ENCODE data around the gene NOTUM. TPM values are rescaled to one million over a fixed set of nuclear protein-coding genes. Genes with fewer than 3 reads are reported as not detected.

The NOTUM gene
- polyA plus RNA-seq, 3 donors, result not detected

DNA sequence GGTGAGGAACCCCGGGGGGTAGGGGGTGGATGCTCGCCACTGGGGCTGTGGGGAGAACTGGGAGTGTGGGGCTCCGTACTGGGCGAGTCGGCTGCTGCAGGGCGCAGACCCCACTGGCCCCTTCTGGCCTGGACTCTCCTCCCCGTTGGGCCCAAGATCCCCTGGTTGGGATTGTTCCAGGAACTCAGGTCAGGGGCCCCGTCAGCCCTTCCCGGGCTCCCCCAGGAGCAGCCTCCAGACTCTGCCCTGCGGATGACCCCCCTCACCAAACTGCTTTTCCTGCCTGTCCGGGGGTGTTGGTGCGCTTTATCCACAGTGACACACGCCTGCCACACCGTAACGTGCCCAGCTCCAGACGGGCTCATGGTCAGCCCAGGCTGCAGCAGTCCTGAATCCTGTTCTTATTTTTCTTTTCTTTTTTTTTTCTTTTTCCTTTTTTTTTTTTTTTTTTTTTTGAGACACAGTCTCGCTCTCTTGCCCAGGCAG, 40.6 kb upstream of the NOTUM start:
- Histone ChIP-seq H4K20me1 (ENCODE audit: insufficient read depth, low read length) (peaks cover 7% of the 10 kb centered on the region), H3K27me3 (ENCODE audit: control insufficient read depth in 2 of 2, insufficient read depth in 2 of 2, low read length in 2 of 2) (no peaks in the 10 kb centered on the region), H2AFZ (ENCODE audit: insufficient read depth, low read depth, low read length, poor library complexity, severe bottlenecking) (no peak overlapping the region), H3K4me1 (ENCODE audit: control insufficient read depth in 1 of 2, insufficient read depth in 2 of 2, low read length in 2 of 2) (no peaks in the 10 kb centered on the region), H3K36me3 (replicated peaks in 1 of 2; ENCODE audit: control insufficient read depth in 1 of 2, insufficient read depth in 2 of 2, low read length in 2 of 2) (peaks cover under 1 to 7% of the 10 kb centered on the region in 2 donors), H3K9me3 (replicated peaks in 1 of 2; ENCODE audit: control insufficient read depth in 1 of 2, insufficient read depth in 1 of 2, low read length in 2 of 2) (no peaks in the 10 kb centered on the region), H3K27ac (ENCODE audit: low read depth in 1 of 2, low read length in 2 of 2) (no peak overlapping the region), H3K79me2 (ENCODE audit: insufficient read depth, low read length) (no peaks in the 10 kb centered on the region), H3K4me3 (replicated peaks in 1 of 3; ENCODE audit: low read depth in 2 of 3, low read length in 3 of 3) (no peak overlapping the region), H3K9ac (ENCODE audit: insufficient read depth, low read length, poor library complexity, severe bottlenecking) (no peak overlapping the region), H3K4me2 (replicated peaks; ENCODE audit: extremely low read depth, low read length, poor library complexity, severe bottlenecking) (no peak overlapping the region)
- Mint-ChIP-seq H3K27me3 (ENCODE audit: low read depth in 3 of 3) (peaks cover 0 to 3% (median 2%) of the 10 kb centered on the region in 3 donors), H3K27ac (peak overlapping the region in 1 of 7 donors; percentile 41), H3K4me3 (no peak overlapping the region), H3K4me1 (no peaks in the 10 kb centered on the region), H3K9me3 (no peaks in the 10 kb centered on the region), H3K36me3 (peaks cover 7 to 25% of the 10 kb centered on the region in 2 donors)
- DNase-seq, result no peak
- WGBS (ENCODE audit: insufficient coverage), result 93% methylated on average over 15 of the region's 17 CpGs
- no peak for TF ChIP-seq CTCF (IDR thresholded peaks at IDR 0.05)
- intact Hi-C loops (cut with micrococcal nuclease), result no loop called here

DNA sequence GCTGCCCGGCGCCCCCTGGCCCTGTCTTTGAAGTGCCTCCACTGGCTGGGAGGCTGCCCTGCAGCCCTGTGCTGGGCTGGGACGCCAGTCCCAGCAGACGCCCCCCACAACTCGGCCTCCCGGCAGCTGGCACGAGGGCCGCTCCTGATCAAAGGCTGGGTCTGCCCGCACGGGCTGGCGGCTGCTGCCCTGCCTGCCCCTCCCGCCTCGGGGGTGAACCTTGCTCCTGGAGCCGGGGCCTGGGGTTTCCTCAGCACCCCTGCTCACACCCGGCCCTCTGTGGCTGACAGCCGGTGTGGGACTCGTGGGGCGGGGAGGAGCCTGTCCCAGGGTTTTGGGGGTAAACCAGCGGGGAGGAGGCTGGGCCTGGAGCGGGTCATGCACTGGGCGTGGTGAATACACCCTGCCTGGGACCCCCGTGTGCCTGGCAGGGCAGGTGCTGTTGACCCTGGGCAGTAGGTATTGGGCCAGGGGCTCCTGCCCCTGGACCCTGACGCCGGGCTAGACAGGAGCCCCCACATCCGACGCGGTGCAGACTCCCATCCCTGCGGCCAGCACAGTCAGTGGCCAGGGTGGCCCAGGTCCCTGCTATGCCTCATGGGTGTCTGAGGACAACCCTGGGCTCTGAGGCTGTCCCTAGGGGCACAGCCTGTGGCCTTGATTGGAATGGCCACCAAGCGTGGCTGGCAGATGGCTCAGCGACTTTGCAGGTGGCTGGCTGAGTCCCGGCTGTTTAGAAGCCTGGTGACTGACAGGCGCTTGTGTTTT, 40.0 kb upstream of the NOTUM start:
- H3K4me1 ChIP-seq (ENCODE audit: control insufficient read depth in 1 of 2, insufficient read depth in 2 of 2, low read length in 2 of 2), result no peaks in the 10 kb centered on the region
- H2AFZ ChIP-seq (ENCODE audit: insufficient read depth, low read depth, low read length, poor library complexity, severe bottlenecking), result no peak overlapping the region
- no peak for TF ChIP-seq CTCF (IDR thresholded peaks at IDR 0.05)
- peaks cover 6 to 13% of the 10 kb centered on the region in 2 donors for H3K36me3 ChIP-seq (replicated peaks in 1 of 2; ENCODE audit: control insufficient read depth in 1 of 2, insufficient read depth in 2 of 2, low read length in 2 of 2)
- no peak overlapping the region for H3K9ac ChIP-seq (ENCODE audit: insufficient read depth, low read length, poor library complexity, severe bottlenecking)
- no peak overlapping the region for H3K27ac ChIP-seq (ENCODE audit: low read depth in 1 of 2, low read length in 2 of 2)
- H3K4me2 ChIP-seq (replicated peaks; ENCODE audit: extremely low read depth, low read length, poor library complexity, severe bottlenecking), result no peak overlapping the region
- H3K9me3 Mint-ChIP-seq, result peaks cover 0 to 2% (median 0%) of the 10 kb centered on the region in 7 donors
- DNase-seq, result no peak
- no peak overlapping the region for H3K4me3 Mint-ChIP-seq
- no peaks in the 10 kb centered on the region for H3K79me2 ChIP-seq (ENCODE audit: insufficient read depth, low read length)
- H3K9me3 ChIP-seq (replicated peaks in 1 of 2; ENCODE audit: control insufficient read depth in 1 of 2, insufficient read depth in 1 of 2, low read length in 2 of 2), result no peaks in the 10 kb centered on the region
- WGBS (ENCODE audit: insufficient coverage), result 96% methylated on average over 29 of the region's 32 CpGs
- H3K4me3 ChIP-seq (replicated peaks in 1 of 3; ENCODE audit: low read depth in 2 of 3, low read length in 3 of 3), result no peak overlapping the region
- intact Hi-C loops (cut with micrococcal nuclease), result no loop called here
- peaks cover 7% of the 10 kb centered on the region for H4K20me1 ChIP-seq (ENCODE audit: insufficient read depth, low read length)
- no peaks in the 10 kb centered on the region for H3K27me3 ChIP-seq (ENCODE audit: control insufficient read depth in 2 of 2, insufficient read depth in 2 of 2, low read length in 2 of 2)
- H3K27ac Mint-ChIP-seq, result no peak overlapping the region
- H3K4me1 Mint-ChIP-seq, result no peaks in the 10 kb centered on the region
- H3K36me3 Mint-ChIP-seq, result peaks cover 9 to 29% of the 10 kb centered on the region in 2 donors
- H3K27me3 Mint-ChIP-seq (ENCODE audit: low read depth in 3 of 3), result peaks cover 0 to 3% (median under 1%) of the 10 kb centered on the region in 3 donors

All from CD14-positive monocyte (primary cell).